ENCODE data around the gene NOS3. TPM values are rescaled to one million over a fixed set of nuclear protein-coding genes. Genes with fewer than 3 reads are reported as not detected.

The NOS3 gene
- total and polyA plus RNA-seq, 2 of the 13 experiments (the other 11 are each of a cell fraction or from before 2014, with no cell fraction given), result 3.7 to 7.5 TPM

DNA sequence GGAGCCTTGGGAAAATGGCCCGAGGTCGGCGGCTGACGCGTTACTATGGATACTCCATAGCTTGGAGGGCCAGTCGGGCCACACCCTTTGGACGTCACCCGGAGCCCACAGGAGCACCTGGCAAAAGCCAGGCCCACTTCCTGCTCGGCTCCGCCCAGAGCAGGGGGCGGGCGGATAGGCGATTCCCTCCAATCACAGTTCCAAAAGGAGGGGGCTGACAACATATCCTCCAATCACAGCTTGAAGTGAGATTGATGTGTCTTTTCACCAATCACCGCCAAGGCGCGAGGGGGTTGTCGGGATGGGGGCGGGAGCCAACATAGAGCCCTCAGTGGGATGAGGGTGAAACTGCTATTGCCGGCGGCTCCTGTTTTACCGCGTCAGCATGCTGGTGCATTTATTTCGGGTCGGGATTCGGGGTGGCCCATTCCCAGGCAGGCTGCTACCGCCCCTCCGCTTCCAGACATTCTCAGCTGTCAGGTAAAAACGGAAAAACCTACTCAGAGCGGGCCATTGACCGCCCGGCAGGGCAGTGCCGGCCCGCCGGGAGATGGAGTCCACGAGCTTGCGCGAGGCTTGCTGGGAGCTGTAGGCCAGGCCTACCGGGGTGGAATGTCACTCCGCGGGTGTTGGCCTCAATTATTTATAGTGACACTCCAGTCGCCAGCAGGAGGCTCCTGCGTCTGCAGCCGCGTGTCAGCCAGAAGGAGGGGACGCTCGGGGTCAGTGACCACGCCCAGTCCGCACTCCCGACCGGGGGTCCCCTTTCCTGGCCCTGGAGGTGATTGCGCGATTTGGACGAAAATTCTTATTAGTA is 37.5 kb downstream of the NOS3 start, which contains the start of gene ABCB8 (continued):
- no peak for TF ChIP-seq HMGA1 (CRISPR knock-in tag; conservative IDR thresholded peaks at IDR 0.05)
- TF ChIP-seq, protein P1, sequence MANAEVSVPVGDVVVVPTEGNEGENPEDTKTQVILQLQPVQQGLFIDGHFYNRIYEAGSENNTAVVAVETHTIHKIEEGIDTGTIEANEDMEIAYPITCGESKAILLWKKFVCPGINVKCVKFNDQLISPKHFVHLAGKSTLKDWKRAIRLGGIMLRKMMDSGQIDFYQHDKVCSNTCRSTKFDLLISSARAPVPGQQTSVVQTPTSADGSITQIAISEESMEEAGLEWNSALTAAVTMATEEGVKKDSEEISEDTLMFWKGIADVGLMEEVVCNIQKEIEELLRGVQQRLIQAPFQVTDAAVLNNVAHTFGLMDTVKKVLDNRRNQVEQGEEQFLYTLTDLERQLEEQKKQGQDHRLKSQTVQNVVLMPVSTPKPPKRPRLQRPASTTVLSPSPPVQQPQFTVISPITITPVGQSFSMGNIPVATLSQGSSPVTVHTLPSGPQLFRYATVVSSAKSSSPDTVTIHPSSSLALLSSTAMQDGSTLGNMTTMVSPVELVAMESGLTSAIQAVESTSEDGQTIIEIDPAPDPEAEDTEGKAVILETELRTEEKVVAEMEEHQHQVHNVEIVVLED (CRISPR knock-in tag; IDR thresholded peaks at IDR 0.05; ENCODE audit: borderline replicate concordance), result peak; percentile 67; the same call in 1 of the 2 replicates
- TF ChIP-seq, protein P2, sequence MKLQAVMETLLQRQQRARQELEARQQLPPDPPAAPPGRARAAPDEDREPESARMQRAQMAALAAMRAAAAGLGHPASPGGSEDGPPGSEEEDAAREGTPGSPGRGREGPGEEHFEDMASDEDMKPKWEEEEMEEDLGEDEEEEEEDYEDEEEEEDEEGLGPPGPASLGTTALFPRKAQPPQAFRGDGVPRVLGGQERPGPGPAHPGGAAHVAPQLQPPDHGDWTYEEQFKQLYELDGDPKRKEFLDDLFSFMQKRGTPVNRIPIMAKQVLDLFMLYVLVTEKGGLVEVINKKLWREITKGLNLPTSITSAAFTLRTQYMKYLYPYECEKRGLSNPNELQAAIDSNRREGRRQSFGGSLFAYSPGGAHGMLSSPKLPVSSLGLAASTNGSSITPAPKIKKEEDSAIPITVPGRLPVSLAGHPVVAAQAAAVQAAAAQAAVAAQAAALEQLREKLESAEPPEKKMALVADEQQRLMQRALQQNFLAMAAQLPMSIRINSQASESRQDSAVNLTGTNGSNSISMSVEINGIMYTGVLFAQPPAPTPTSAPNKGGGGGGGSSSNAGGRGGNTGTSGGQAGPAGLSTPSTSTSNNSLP (IDR thresholded peaks at IDR 0.05; ENCODE audit: low read depth, low read length), result peak; percentile 95
- TF ChIP-seq ZNF598 (CRISPR knock-in tag; IDR thresholded peaks at IDR 0.05; ENCODE audit: borderline replicate concordance), result 0 out of 2 replicates have a peak, but pooled peaks have one; percentile 31
- no peak for TF ChIP-seq ZNF343 (CRISPR knock-in tag; IDR thresholded peaks at IDR 0.05)
- TF ChIP-seq KLF16 (CRISPR knock-in tag; IDR thresholded peaks at IDR 0.05), result 0 out of 4 replicates have a peak, but pooled peaks of 1 of the 2 experiments have one; percentile 55
- no peak for TF ChIP-seq GTF3A (CRISPR knock-in tag; conservative IDR thresholded peaks at IDR 0.05)
- no peak for TF ChIP-seq ZNF749 (CRISPR knock-in tag; IDR thresholded peaks at IDR 0.05; ENCODE audit: borderline replicate concordance)
- TF ChIP-seq RAD51 (IDR thresholded peaks at IDR 0.05; ENCODE audit: borderline replicate concordance), result no peak
- TF ChIP-seq, protein P3, sequence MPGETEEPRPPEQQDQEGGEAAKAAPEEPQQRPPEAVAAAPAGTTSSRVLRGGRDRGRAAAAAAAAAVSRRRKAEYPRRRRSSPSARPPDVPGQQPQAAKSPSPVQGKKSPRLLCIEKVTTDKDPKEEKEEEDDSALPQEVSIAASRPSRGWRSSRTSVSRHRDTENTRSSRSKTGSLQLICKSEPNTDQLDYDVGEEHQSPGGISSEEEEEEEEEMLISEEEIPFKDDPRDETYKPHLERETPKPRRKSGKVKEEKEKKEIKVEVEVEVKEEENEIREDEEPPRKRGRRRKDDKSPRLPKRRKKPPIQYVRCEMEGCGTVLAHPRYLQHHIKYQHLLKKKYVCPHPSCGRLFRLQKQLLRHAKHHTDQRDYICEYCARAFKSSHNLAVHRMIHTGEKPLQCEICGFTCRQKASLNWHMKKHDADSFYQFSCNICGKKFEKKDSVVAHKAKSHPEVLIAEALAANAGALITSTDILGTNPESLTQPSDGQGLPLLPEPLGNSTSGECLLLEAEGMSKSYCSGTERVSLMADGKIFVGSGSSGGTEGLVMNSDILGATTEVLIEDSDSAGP (CRISPR knock-in tag; IDR thresholded peaks at IDR 0.05; ENCODE audit: borderline replicate concordance), result peak; percentile 71; the same call in 1 of the 2 replicates
- TF ChIP-seq, protein P4, sequence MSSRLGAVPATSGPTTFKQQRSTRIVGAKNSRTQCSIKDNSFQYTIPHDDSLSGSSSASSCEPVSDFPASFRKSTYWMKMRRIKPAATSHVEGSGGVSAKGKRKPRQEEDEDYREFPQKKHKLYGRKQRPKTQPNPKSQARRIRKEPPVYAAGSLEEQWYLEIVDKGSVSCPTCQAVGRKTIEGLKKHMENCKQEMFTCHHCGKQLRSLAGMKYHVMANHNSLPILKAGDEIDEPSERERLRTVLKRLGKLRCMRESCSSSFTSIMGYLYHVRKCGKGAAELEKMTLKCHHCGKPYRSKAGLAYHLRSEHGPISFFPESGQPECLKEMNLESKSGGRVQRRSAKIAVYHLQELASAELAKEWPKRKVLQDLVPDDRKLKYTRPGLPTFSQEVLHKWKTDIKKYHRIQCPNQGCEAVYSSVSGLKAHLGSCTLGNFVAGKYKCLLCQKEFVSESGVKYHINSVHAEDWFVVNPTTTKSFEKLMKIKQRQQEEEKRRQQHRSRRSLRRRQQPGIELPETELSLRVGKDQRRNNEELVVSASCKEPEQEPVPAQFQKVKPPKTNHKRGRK (CRISPR knock-in tag; IDR thresholded peaks at IDR 0.05), result no peak
- TF ChIP-seq, protein P5, sequence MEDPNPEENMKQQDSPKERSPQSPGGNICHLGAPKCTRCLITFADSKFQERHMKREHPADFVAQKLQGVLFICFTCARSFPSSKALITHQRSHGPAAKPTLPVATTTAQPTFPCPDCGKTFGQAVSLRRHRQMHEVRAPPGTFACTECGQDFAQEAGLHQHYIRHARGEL (CRISPR knock-in tag; IDR thresholded peaks at IDR 0.05), result no peak
- TF ChIP-seq ZNF768 (CRISPR knock-in tag; IDR thresholded peaks at IDR 0.05), result no peak
- TF ChIP-seq SMARCC2 (IDR thresholded peaks at IDR 0.05), result no peak
- no peak for TF ChIP-seq ZNF547 (CRISPR knock-in tag; IDR thresholded peaks at IDR 0.05)
- no peak; the same call in 1 of the 2 replicates for TF ChIP-seq ZSCAN31 (CRISPR knock-in tag; IDR thresholded peaks at IDR 0.05; ENCODE audit: low read depth)
- TF ChIP-seq KMT2A (CRISPR knock-in tag; IDR thresholded peaks at IDR 0.05), result no peak
- TF ChIP-seq, protein P6, sequence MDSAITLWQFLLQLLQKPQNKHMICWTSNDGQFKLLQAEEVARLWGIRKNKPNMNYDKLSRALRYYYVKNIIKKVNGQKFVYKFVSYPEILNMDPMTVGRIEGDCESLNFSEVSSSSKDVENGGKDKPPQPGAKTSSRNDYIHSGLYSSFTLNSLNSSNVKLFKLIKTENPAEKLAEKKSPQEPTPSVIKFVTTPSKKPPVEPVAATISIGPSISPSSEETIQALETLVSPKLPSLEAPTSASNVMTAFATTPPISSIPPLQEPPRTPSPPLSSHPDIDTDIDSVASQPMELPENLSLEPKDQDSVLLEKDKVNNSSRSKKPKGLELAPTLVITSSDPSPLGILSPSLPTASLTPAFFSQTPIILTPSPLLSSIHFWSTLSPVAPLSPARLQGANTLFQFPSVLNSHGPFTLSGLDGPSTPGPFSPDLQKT (CRISPR knock-in tag; IDR thresholded peaks at IDR 0.05; ENCODE audit: borderline replicate concordance), result no peak
- TF ChIP-seq NFIC (IDR thresholded peaks at IDR 0.05; ENCODE audit: low read length), result no peak
- TF ChIP-seq ZNF563 (CRISPR knock-in tag; IDR thresholded peaks at IDR 0.05), result no peak
- 0 out of 2 replicates have a peak, but pooled peaks have one; percentile 11 for TF ChIP-seq NKX3-1 (CRISPR knock-in tag; IDR thresholded peaks at IDR 0.05)
